ENCODE results near the gene VTN.

Gene VTN

GRCh38 chr17:28333083-28333746, 36.9 kb downstream of the VTN start:
- Histone ChIP-seq H3K27ac (peak overlapping the region in 1 of 21 experiments; percentile 17), H3K4me3 (no peak overlapping the region)

GRCh38 chr17:28331891-28332420, 38.2 kb downstream of the VTN start:
- Histone ChIP-seq H3K27ac (no peak overlapping the region), H3K4me3 (no peak overlapping the region)

GRCh38 chr17:28330671-28331070, 39.4 kb downstream of the VTN start:
- Histone ChIP-seq H3K4me3 (no peak overlapping the region), H3K27ac (no peak overlapping the region)

- H3K27ac ChIP-seq: no peak overlapping the region
- no peak overlapping the region for H3K4me3 ChIP-seq
Observed at GRCh38 chr17:28328325-28328724, 41.8 kb downstream of the VTN start.

- H3K27ac ChIP-seq: no peak overlapping the region
- no peak overlapping the region for H3K4me3 ChIP-seq
Observed at GRCh38 chr17:28327709-28328108, 42.4 kb downstream of the VTN start.

- no peak overlapping the region for H3K4me3 ChIP-seq
- H3K27ac ChIP-seq: no peak overlapping the region
Observed at GRCh38 chr17:28327031-28327607, 43.0 kb downstream of the VTN start.

GRCh38 chr17:28326114-28326513, 44.0 kb downstream of the VTN start:
- no peak overlapping the region for H3K4me3 ChIP-seq
- no peak overlapping the region for H3K27ac ChIP-seq

GRCh38 chr17:28325211-28325610, 44.9 kb downstream of the VTN start:
- H3K4me3 ChIP-seq: no peak overlapping the region
- no peak overlapping the region for H3K27ac ChIP-seq

DNA sequence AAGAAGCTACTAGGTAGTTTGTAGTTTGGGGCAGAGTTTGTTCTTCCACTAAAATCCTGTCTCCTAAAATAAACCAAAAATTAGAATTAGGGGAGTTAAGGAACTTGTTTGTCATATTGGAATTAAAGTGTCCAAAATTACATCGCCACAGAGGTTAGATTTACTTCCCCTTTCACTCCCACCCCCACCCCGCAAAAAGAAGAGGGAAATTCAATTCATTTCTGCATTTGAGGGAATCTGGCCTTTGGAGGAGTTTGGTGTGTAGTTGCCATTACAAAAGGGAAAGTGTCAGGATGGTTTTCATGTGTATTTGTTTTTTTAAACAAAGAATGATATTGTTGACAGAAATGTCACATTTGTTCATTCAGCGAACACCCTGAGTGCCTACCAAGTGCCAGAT, 45.3 kb downstream of the VTN start:
- Histone ChIP-seq H3K4me3 (no peak overlapping the region), H3K27ac (no peak overlapping the region)

GRCh38 chr17:28324267-28324745, 45.8 kb downstream of the VTN start:
- no peak overlapping the region for H3K27ac ChIP-seq
- no peak overlapping the region for H3K4me3 ChIP-seq

- Histone ChIP-seq H3K4me3 (peak overlapping the region in 1 of 7 experiments; percentile 67), H3K27ac (peak overlapping the region in 2 of 21 experiments; percentile 29 to 71)
Observed at GRCh38 chr17:28320215-28321061, 49.7 kb downstream of the VTN start.

DNA sequence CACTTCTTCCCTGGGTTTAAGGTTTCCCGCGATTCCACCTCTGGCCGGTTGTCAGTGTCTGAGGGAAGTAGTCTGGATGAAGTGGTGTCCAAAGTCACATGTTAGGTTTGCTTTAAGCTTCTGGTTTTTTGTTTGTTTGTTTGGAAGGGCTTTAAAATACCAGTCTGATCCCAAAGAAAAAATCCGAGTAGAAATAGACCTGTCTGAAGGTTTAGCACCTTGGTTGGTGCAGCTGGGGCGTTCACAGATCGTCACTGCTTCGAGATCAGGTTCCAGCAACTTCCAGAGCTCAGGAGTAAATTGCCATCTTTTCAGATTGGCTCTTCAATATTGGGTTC, 50.5 kb downstream of the VTN start:
- H3K4me3 ChIP-seq: peak overlapping the region; percentile 51 to 72 (median 64)
- H3K27ac ChIP-seq: peak overlapping the region in 15 of 21 experiments; percentile 22 to 80 (median 60)

DNA sequence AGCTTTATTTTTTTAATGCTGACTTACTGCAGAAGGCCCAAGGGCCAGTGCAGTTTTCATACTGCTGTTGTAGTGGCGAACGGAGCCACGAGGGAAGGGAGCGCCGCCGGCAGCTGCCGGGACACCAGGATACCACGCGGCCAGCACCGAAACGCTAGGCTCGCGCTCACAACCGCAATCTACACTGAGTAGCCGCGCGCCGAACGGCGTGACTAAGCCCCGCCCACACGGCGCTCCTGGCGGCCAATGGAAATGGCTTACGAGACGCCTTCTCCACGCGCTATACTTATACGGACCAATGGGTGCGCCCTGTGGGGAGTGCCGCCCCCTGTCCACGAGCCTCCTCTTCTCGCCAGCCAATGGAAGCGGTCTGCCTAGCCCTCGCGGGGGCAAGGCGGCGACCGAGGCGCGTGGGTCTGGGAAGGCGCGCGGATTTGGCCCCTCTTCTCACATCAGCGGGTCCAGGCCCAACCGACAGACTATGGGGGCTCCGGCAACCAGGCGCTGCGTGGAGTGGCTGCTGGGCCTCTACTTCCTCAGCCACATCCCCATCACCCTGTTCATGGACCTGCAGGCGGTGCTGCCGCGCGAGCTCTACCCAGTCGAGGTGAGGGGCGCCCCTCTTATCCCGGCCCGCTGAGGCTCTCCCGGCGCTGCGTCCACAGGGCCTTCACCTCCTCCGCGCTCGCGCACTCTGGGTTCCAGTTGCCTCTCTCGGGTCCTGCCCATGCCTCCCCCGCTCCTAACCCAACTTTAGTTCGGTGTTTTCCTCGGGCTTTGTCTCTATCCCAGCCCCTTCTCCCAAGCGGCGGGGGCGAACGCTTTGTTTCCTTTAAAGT, 51.1 kb downstream of the VTN start, which contains the start of gene TMEM97:
Gene TMEM97, plus strand, starts transcription at position 442 of the 839 bp plus-strand sequence. Its CDS starts 40 bp downstream, at position 482.
- Histone ChIP-seq H3K4me3 (peak within 1 kb of the TSS; percentile 51 to 72 (median 64)), H3K27ac (peak within 1 kb of the TSS in 18 of 21 experiments; percentile 5 to 80 (median 58))

GRCh38 chr17:28317966-28318758, 51.9 kb downstream of the VTN start:
- H3K27ac ChIP-seq: peak overlapping the region in 4 of 21 experiments; percentile 5 to 75 (median 54)

More at GRCh38 chr17:28317966-28318758, 51.9 kb downstream of the VTN start:
- H3K4me3 ChIP-seq: peak overlapping the region; percentile 51 to 72 (median 64)
